Caco-2 (cell line): ENCODE data around the gene TTC39A. TPM values are rescaled to one million over a fixed set of nuclear protein-coding genes. Genes with fewer than 3 reads are reported as not detected.

Experiments used
- BruUV-seq: library from RNA; stranded (reverse); fragments of 400-500 nt; replicated peaks from 2 replicates; lab custom pipeline; 2021; lab: Mats Ljungman, UMichigan
- CTCF ChIA-PET: fragments of 300-600 bp; sonication (Branson Sonifier 250); formaldehyde crosslinking; loops from one replicate; lab custom pipeline; 2022; ENCODE audit warnings: antibody characterized with exemption; lab: Charles Lee
- POLR2A ChIA-PET: fragments of 300-600 bp; sonication (Branson Sonifier 250); formaldehyde crosslinking; loops from one replicate; lab custom pipeline; 2022; ENCODE audit warnings: antibody characterized with exemption; lab: Charles Lee
- DNase-seq, 2 experiments: peaks; one replicate each; pipeline versions ENCODE4 v3.0.0 to v3.0.0-alpha.2; 2020 to 2022
- H3K27me3 ChIP-seq: replicated peaks from 2 replicates; pipeline ENCODE4 v1.6.0; 2011; ENCODE audit warnings: low read length; ENCODE audit not compliant: control insufficient read depth, insufficient read depth
- H3K36me3 ChIP-seq: 2 replicates; pipeline ENCODE4 v1.5.1; 2011; ENCODE audit warnings: low read length; ENCODE audit not compliant: control insufficient read depth, insufficient read depth
- H3K4me1 ChIP-seq: fragments of 250-450 bp; sonication (Bioruptor Pico); 2 replicates; pipeline ENCODE4 v1.5.1; 2020; ENCODE audit warnings: mild to moderate bottlenecking
- H3K4me3 ChIP-seq: 2 replicates; pipeline ENCODE4 v1.5.1; 2011; ENCODE audit warnings: low read depth, mild to moderate bottlenecking, control low read depth, low read length
- H3K9me3 ChIP-seq: fragments of 250-450 bp; sonication (Bioruptor Pico); 2 replicates; pipeline ENCODE4 v1.5.1; 2020; ENCODE audit warnings: mild to moderate bottlenecking, moderate library complexity
- H3K27ac Mint-ChIP-seq: one replicate; pipeline ENCODE4 v1.8.0; 2022; ENCODE audit warnings: mixed read lengths; ENCODE audit not compliant: unreplicated experiment
- H3K27me3 Mint-ChIP-seq: one replicate; pipeline ENCODE4 v1.8.0; 2022; ENCODE audit warnings: mixed read lengths; ENCODE audit not compliant: insufficient read depth, unreplicated experiment
- H3K36me3 Mint-ChIP-seq: one replicate; pipeline ENCODE4 v1.8.0; 2022; ENCODE audit warnings: mild to moderate bottlenecking, mixed read lengths; ENCODE audit not compliant: insufficient read depth, unreplicated experiment
- H3K4me1 Mint-ChIP-seq: one replicate; pipeline ENCODE4 v1.8.0; 2022; ENCODE audit warnings: low read depth, mixed read lengths; ENCODE audit not compliant: unreplicated experiment
- H3K4me3 Mint-ChIP-seq: one replicate; pipeline ENCODE4 v1.8.0; 2022; ENCODE audit warnings: mild to moderate bottlenecking, moderate library complexity, mixed read lengths; ENCODE audit not compliant: unreplicated experiment
- H3K9me3 Mint-ChIP-seq: one replicate; pipeline ENCODE4 v1.8.0; 2022; ENCODE audit warnings: mixed read lengths; ENCODE audit not compliant: unreplicated experiment
- CTCF ChIP-seq, 2 experiments: fragments of 200-600 bp in 1 of 2; IDR thresholded peaks; 1 replicate in 1 of 2; 2 replicates in 1 of 2; pipeline versions ENCODE4 v1.5.1 to v1.8.0; 2011 to 2022; ENCODE audit warnings: antibody characterized with exemption in 1 of 2, control low read depth in 1 of 2, inconsistent platforms in 1 of 2, low read depth in 1 of 2, low read length in 1 of 2, mild to moderate bottlenecking in 1 of 2, moderate library complexity in 1 of 2; ENCODE audit not compliant: insufficient read depth in 1 of 2, severe bottlenecking in 1 of 2, unreplicated experiment in 1 of 2
- intact Hi-C: fragments of 100-400 bp; cut with micrococcal nuclease; formaldehyde crosslinking; loops from one replicate; pipeline ENCODE4 v1.10.0; 2022; ENCODE audit not compliant: unreplicated experiment
- total RNA-seq: library from RNA; stranded (reverse); gene quantifications from 2 replicates; pipeline ENCODE4 v1.2.3, GENCODE V29; 2022

TTC39A gene
- total RNA-seq, 1 experiment from 2014 or later = 21.0 TPM

- Histone ChIP-seq H3K4me3 (no peak overlapping the region), H3K27me3 (no peaks in the 10 kb centered on the region), H3K36me3 (no peaks in the 10 kb centered on the region), H3K9me3 (no peaks in the 10 kb centered on the region), H3K4me1 (0 out of 2 replicates have a peak, but pooled peaks cover 4% of the 10 kb centered on the region)
- BruUV-seq = no TSS peak
- no peak overlapping the region for H3K4me3 Mint-ChIP-seq
- H3K4me1 Mint-ChIP-seq = no peaks in the 10 kb centered on the region
- no peaks in the 10 kb centered on the region for H3K27me3 Mint-ChIP-seq
- H3K9me3 Mint-ChIP-seq = no peaks in the 10 kb centered on the region
- intact Hi-C loops = no loop called here
- H3K27ac Mint-ChIP-seq = no peak overlapping the region
- ChIA-PET POLR2A (no interaction called here), CTCF (no interaction called here)
- H3K36me3 Mint-ChIP-seq = peaks cover 11% of the 10 kb centered on the region
- no peak for TF ChIP-seq CTCF (IDR thresholded peaks at IDR 0.05; ENCODE audit: insufficient read depth in 1 of 2, low read depth in 1 of 2, low read length in 1 of 2, severe bottlenecking in 1 of 2, unreplicated experiment in 1 of 2)
- DNase-seq = no peak
Observed at GRCh38 chr1:51351907-51352306, 21.5 kb upstream of the TTC39A start.

GRCh38 chr1:51349862-51350261 is 19.5 kb upstream of the TTC39A start:
- H3K27me3 ChIP-seq = no peaks in the 10 kb centered on the region
- H3K4me1 ChIP-seq = peaks cover 10% of the 10 kb centered on the region; the same call in 1 of the 2 replicates
- DNase-seq = no peak
- ChIA-PET POLR2A (no interaction called here), CTCF (no interaction called here)
- H3K36me3 ChIP-seq = no peaks in the 10 kb centered on the region
- peaks cover 6% of the 10 kb centered on the region for H3K36me3 Mint-ChIP-seq
- BruUV-seq = no TSS peak
- H3K27me3 Mint-ChIP-seq = no peaks in the 10 kb centered on the region
- no peak overlapping the region for H3K4me3 Mint-ChIP-seq
- H3K27ac Mint-ChIP-seq = no peak overlapping the region
- H3K9me3 ChIP-seq = no peaks in the 10 kb centered on the region
- H3K4me1 Mint-ChIP-seq = no peaks in the 10 kb centered on the region
- no peak for TF ChIP-seq CTCF (IDR thresholded peaks at IDR 0.05; ENCODE audit: insufficient read depth in 1 of 2, low read depth in 1 of 2, low read length in 1 of 2, severe bottlenecking in 1 of 2, unreplicated experiment in 1 of 2)
- intact Hi-C loops = no loop called here
- H3K9me3 Mint-ChIP-seq = no peaks in the 10 kb centered on the region
- no peak overlapping the region for H3K4me3 ChIP-seq

GRCh38 chr1:51348147-51348527 is 17.8 kb upstream of the TTC39A start:
- H3K36me3 Mint-ChIP-seq = peaks cover 6% of the 10 kb centered on the region
- H3K27ac Mint-ChIP-seq = no peak overlapping the region
- H3K9me3 Mint-ChIP-seq = no peaks in the 10 kb centered on the region
- H3K27me3 ChIP-seq = no peaks in the 10 kb centered on the region
- no peaks in the 10 kb centered on the region for H3K27me3 Mint-ChIP-seq
- H3K36me3 ChIP-seq = no peaks in the 10 kb centered on the region
- intact Hi-C loops = no loop called here
- H3K4me3 ChIP-seq = no peak overlapping the region
- peaks cover 7% of the 10 kb centered on the region for H3K4me1 Mint-ChIP-seq
- no peak overlapping the region for H3K4me3 Mint-ChIP-seq
- POLR2A ChIA-PET = no interaction called here
- CTCF ChIA-PET = no interaction called here
- no peak for TF ChIP-seq CTCF (IDR thresholded peaks at IDR 0.05; ENCODE audit: insufficient read depth in 1 of 2, low read depth in 1 of 2, low read length in 1 of 2, severe bottlenecking in 1 of 2, unreplicated experiment in 1 of 2)
- BruUV-seq = no TSS peak
- H3K9me3 ChIP-seq = no peaks in the 10 kb centered on the region
- DNase-seq = no peak
- peaks cover 10% of the 10 kb centered on the region; the same call in 1 of the 2 replicates for H3K4me1 ChIP-seq
